ENCODE results near the gene CCL13.

Gene CCL13

GRCh38 chr17:34356194-34356593 lies at the start of gene CCL13:
TSS of gene CCL13 (plus strand) at chr17:34356480. CDS start at chr17:34356527, 47 bp downstream.
- no peak for DNase-seq (ENCODE audit: low read depth in 2 of 2)

- DNase-seq (ENCODE audit: low read depth in 2 of 2), result peak in 1 of 2 experiments; percentile 23
Measured at GRCh38 chr17:34307110-34307509, 49.2 kb upstream of the CCL13 start.

GRCh38 chr17:34308371-34308770 lies 47.9 kb upstream of the CCL13 start:
- DNase-seq (ENCODE audit: low read depth in 2 of 2), result no peak

- no peak for DNase-seq (ENCODE audit: low read depth in 2 of 2)
Measured at GRCh38 chr17:34311291-34311690, 45.0 kb upstream of the CCL13 start.

- peak; percentile 79 to 81 for DNase-seq (ENCODE audit: low read depth in 2 of 2)
Measured at GRCh38 chr17:34312080-34312479, 44.2 kb upstream of the CCL13 start.

GRCh38 chr17:34313164-34313563 lies 43.1 kb upstream of the CCL13 start:
- DNase-seq (ENCODE audit: low read depth in 2 of 2), result peak in 1 of 2 experiments; percentile 44

- peak in 1 of 2 experiments; percentile 44 for DNase-seq (ENCODE audit: low read depth in 2 of 2)
Measured at GRCh38 chr17:34314279-34314678, 42.0 kb upstream of the CCL13 start.

GRCh38 chr17:34318474-34318873 lies 37.8 kb upstream of the CCL13 start:
- DNase-seq (ENCODE audit: low read depth in 2 of 2), result no peak

GRCh38 chr17:34319039-34319483 lies 37.2 kb upstream of the CCL13 start, which contains the start of gene CCL8:
TSS of gene CCL8 (plus strand) at chr17:34319435. CDS start at chr17:34319502, 67 bp downstream.
- DNase-seq (ENCODE audit: low read depth in 2 of 2), result no peak

GRCh38 chr17:34321964-34322363 lies 34.3 kb upstream of the CCL13 start:
- DNase-seq (ENCODE audit: low read depth in 2 of 2), result no peak

- peak; percentile 33 to 36 for DNase-seq (ENCODE audit: low read depth in 2 of 2)
Measured at GRCh38 chr17:34327580-34327979, 28.7 kb upstream of the CCL13 start.

GRCh38 chr17:34337701-34338100 lies 18.6 kb upstream of the CCL13 start:
- no peak for DNase-seq (ENCODE audit: low read depth in 2 of 2)

GRCh38 chr17:34339138-34339770 lies 17.0 kb upstream of the CCL13 start:
- DNase-seq (ENCODE audit: low read depth in 2 of 2), result no peak

- DNase-seq (ENCODE audit: low read depth in 2 of 2), result no peak
Measured at GRCh38 chr17:34341916-34342315, 14.4 kb upstream of the CCL13 start.

GRCh38 chr17:34347063-34347462 lies 9.2 kb upstream of the CCL13 start:
- DNase-seq (ENCODE audit: low read depth in 2 of 2), result no peak

GRCh38 chr17:34349751-34350150 lies 6.5 kb upstream of the CCL13 start:
- DNase-seq (ENCODE audit: low read depth in 2 of 2), result no peak

GRCh38 chr17:34351096-34351495 lies 5.2 kb upstream of the CCL13 start:
- no peak for DNase-seq (ENCODE audit: low read depth in 2 of 2)

GRCh38 chr17:34352191-34352590 lies 4.1 kb upstream of the CCL13 start:
- no peak for DNase-seq (ENCODE audit: low read depth in 2 of 2)

GRCh38 chr17:34354637-34355036 lies 1.6 kb upstream of the CCL13 start:
- no peak for DNase-seq (ENCODE audit: low read depth in 2 of 2)

GRCh38 chr17:34357398-34357797 lies 1.1 kb downstream of the CCL13 start:
- no peak for DNase-seq (ENCODE audit: low read depth in 2 of 2)

GRCh38 chr17:34358631-34359030 lies 2.4 kb downstream of the CCL13 start:
- no peak for DNase-seq (ENCODE audit: low read depth in 2 of 2)

- no peak for DNase-seq (ENCODE audit: low read depth in 2 of 2)
Measured at GRCh38 chr17:34360601-34361270, 4.5 kb downstream of the CCL13 start.

GRCh38 chr17:34361478-34362061 lies 5.3 kb downstream of the CCL13 start:
- DNase-seq (ENCODE audit: low read depth in 2 of 2), result peak; percentile 66 to 70

Data from fibroblast of skin of left quadriceps (primary cell).